Sigmoid colon (tissue), 7 donors: Measurements from ENCODE around the gene MAPK13. TPM values are rescaled to one million over a fixed set of nuclear protein-coding genes. Genes with fewer than 3 reads are reported as not detected.

Experiments used
- DNase-seq: peaks from one replicate; pipeline ENCODE4 v3.0.0-alpha.2; 2019
- H3K27ac ChIP-seq, 4 donors: fragments of 200-600 bp; sonication (generic); one replicate each; pipeline ENCODE4 v1.5.1; 2016 to 2019; ENCODE audit warnings: mild to moderate bottlenecking in 1 of 4
- H3K27me3 ChIP-seq, 3 donors: fragments of 200-600 bp; sonication (generic); one replicate each; pipeline ENCODE4 v1.5.1; 2019; ENCODE audit warnings: mild to moderate bottlenecking in 1 of 3
- H3K36me3 ChIP-seq, 4 donors: fragments of 200-600 bp; sonication (generic); one replicate each; pipeline ENCODE4 v1.5.1; 2016 to 2019
- H3K4me1 ChIP-seq, 4 donors: fragments of 200-600 bp; sonication (generic); one replicate each; pipeline ENCODE4 v1.5.1; 2017 to 2019
- H3K4me3 ChIP-seq, 4 donors: fragments of 200-600 bp; sonication (generic); one replicate each; pipeline ENCODE4 v1.5.1; 2017 to 2019; ENCODE audit warnings: mild to moderate bottlenecking in 2 of 4, moderate library complexity in 1 of 4
- H3K9me3 ChIP-seq, 4 donors: fragments of 200-600 bp in 3 of 4; sonication (generic) in 3 of 4; one replicate each; pipeline versions ENCODE4 v1.5.1 to v1.6.1; 2013 to 2019
- CTCF ChIP-seq, 4 experiments: fragments of 450-650 bp in 3 of 4; fragments of 200-600 bp in 1 of 4; IDR thresholded peaks; one replicate each; pipeline ENCODE4 v1.5.1; 2016 to 2019; ENCODE audit warnings: antibody characterized with exemption in 4 of 4, mild to moderate bottlenecking in 3 of 4, moderate library complexity in 2 of 4
- EP300 ChIP-seq, 4 donors: sonication (generic); formaldehyde crosslinking; IDR thresholded peaks; one replicate each; pipeline ENCODE4 v1.6.1; 2017; ENCODE audit warnings: antibody characterized with exemption in 4 of 4
- POLR2A ChIP-seq, 2 donors: fragments of 450-650 bp; IDR thresholded peaks; one replicate each; pipeline ENCODE4 v1.6.1; 2016; ENCODE audit warnings: antibody characterized with exemption in 2 of 2, mild to moderate bottlenecking in 2 of 2, moderate library complexity in 2 of 2
- POLR2AphosphoS5 ChIP-seq, 4 donors: sonication (generic); formaldehyde crosslinking; IDR thresholded peaks; one replicate each; pipeline ENCODE4 v1.6.1; 2017; ENCODE audit warnings: antibody characterized with exemption in 4 of 4
- WGBS, 2 donors: extraction: QIAGEN DNeasy Blood & Tissue Kit; methylation state at CpG; one replicate each; pipeline ENCODE4 v1.1.7; 2013; 5-methylcytosine and 5-hydroxymethylcytosine counted together
- intact Hi-C: fragments of 100-400 bp; cut with DNase I; formaldehyde crosslinking; loops from one replicate; pipeline ENCODE4 v1.15.1; 2023
- polyA plus RNA-seq, 3 donors: library from polyadenylated mRNA; stranded (reverse); fragments of 200-250 nt; gene quantifications; one replicate each; pipeline ENCODE4 v1.2.3, GENCODE V29; 2013
- total RNA-seq, 4 donors: library from RNA; depleted of rRNA; stranded (reverse); fragments of >200 nt; gene quantifications; one replicate each; pipeline ENCODE4 v1.1.0, GENCODE V29; 2016
- donor health status: healthy with polysubstance abuse.
- donor health status: Bipolar disorder and iron deficiency.
- donor health status: healthy.

The MAPK13 gene
- total and polyA plus RNA-seq, 7 donors, result 1.8 to 159 (median 3.6) TPM

- WGBS, 2 donors, result 79 to 81% methylated on average over 8 of the region's 8 CpGs
- H3K36me3 ChIP-seq, result no peaks in the 10 kb centered on the region
- intact Hi-C loops, result no loop called here
These were observed 9.8 kb downstream of the MAPK13 start for GRCh38 chr6:36139991-36140710.

GRCh38 chr6:36141091-36141490 lies 10.8 kb downstream of the MAPK13 start:
- H3K36me3 ChIP-seq, result no peaks in the 10 kb centered on the region
- 81 to 87% methylated on average over 4 of the region's 4 CpGs for WGBS, 2 donors
- intact Hi-C loops, result no loop called here
- no peaks in the 10 kb centered on the region for H3K9me3 ChIP-seq
- no peak for DNase-seq
- H3K4me1 ChIP-seq, result no peaks in the 10 kb centered on the region
- H3K27ac ChIP-seq, result no peak overlapping the region
- TF ChIP-seq EP300 (IDR thresholded peaks at IDR 0.05), result no peak
- no peak for TF ChIP-seq POLR2A (IDR thresholded peaks at IDR 0.05)
- no peak for TF ChIP-seq CTCF (IDR thresholded peaks at IDR 0.05)
- TF ChIP-seq POLR2AphosphoS5 (IDR thresholded peaks at IDR 0.05), result no peak
- H3K4me3 ChIP-seq, result no peak overlapping the region
- H3K27me3 ChIP-seq, result no peaks in the 10 kb centered on the region

More at GRCh38 chr6:36139991-36140710, 9.8 kb downstream of the MAPK13 start:
- DNase-seq, result no peak
- Histone ChIP-seq H3K27ac (no peak overlapping the region), H3K4me1 (no peaks in the 10 kb centered on the region), H3K27me3 (no peaks in the 10 kb centered on the region), H3K9me3 (no peaks in the 10 kb centered on the region), H3K4me3 (no peak overlapping the region)
- no peak for TF ChIP-seq POLR2AphosphoS5 (IDR thresholded peaks at IDR 0.05)
- no peak for TF ChIP-seq POLR2A (IDR thresholded peaks at IDR 0.05)
- TF ChIP-seq EP300 (IDR thresholded peaks at IDR 0.05), result no peak
- no peak for TF ChIP-seq CTCF (IDR thresholded peaks at IDR 0.05)

GRCh38 chr6:36141961-36142360 lies 11.6 kb downstream of the MAPK13 start:
- Histone ChIP-seq H3K4me3 (no peak overlapping the region), H3K4me1 (no peaks in the 10 kb centered on the region), H3K9me3 (no peaks in the 10 kb centered on the region), H3K36me3 (no peaks in the 10 kb centered on the region), H3K27me3 (no peaks in the 10 kb centered on the region), H3K27ac (no peak overlapping the region)
- no peak for DNase-seq
- WGBS, 2 donors, result 94 to 95% methylated on average over 4 of the region's 4 CpGs
- no peak for TF ChIP-seq POLR2AphosphoS5 (IDR thresholded peaks at IDR 0.05)
- TF ChIP-seq POLR2A (IDR thresholded peaks at IDR 0.05), result no peak
- no peak for TF ChIP-seq CTCF (IDR thresholded peaks at IDR 0.05)
- no peak for TF ChIP-seq EP300 (IDR thresholded peaks at IDR 0.05)
- intact Hi-C loops, result no loop called here

GRCh38 chr6:36142971-36143838 lies 12.9 kb downstream of the MAPK13 start:
- TF ChIP-seq POLR2A (IDR thresholded peaks at IDR 0.05) (no peak), EP300 (IDR thresholded peaks at IDR 0.05) (no peak), CTCF (IDR thresholded peaks at IDR 0.05) (no peak), POLR2AphosphoS5 (IDR thresholded peaks at IDR 0.05) (no peak)
- WGBS, 2 donors, result 94 to 96% methylated on average over 13 of the region's 13 CpGs
- DNase-seq, result no peak
- H3K36me3 ChIP-seq, result no peaks in the 10 kb centered on the region
- no peak overlapping the region for H3K4me3 ChIP-seq
- H3K9me3 ChIP-seq, result no peaks in the 10 kb centered on the region
- H3K4me1 ChIP-seq, result no peaks in the 10 kb centered on the region
- intact Hi-C loops, result no loop called here
- H3K27ac ChIP-seq, result no peak overlapping the region
- H3K27me3 ChIP-seq, result no peaks in the 10 kb centered on the region
